ENCODE measurements around the gene ZNF384.

GRCh38 chr12:6638305-6638704, 50.9 kb downstream of the ZNF384 start:
- TF ChIP-seq POLR2A (IDR thresholded peaks at IDR 0.05; ENCODE audit: low read depth, low read length): no peak
- peak; percentile 69 for TF ChIP-seq SPI1 (IDR thresholded peaks at IDR 0.05; ENCODE audit: low read depth, low read length)
- TF ChIP-seq POLR2AphosphoS5 (IDR thresholded peaks at IDR 0.05; ENCODE audit: low read depth, low read length): no peak
- no peak for TF ChIP-seq TAF1 (IDR thresholded peaks at IDR 0.05; ENCODE audit: low read depth, low read length)
- TF ChIP-seq POU2F2 (IDR thresholded peaks at IDR 0.05; ENCODE audit: low read depth, low read length): no peak
